ENCODE measurements around the gene TIMP2.
A peak's percentile ranks its signal among the peaks of the same experiment; 100 is the strongest.
"Not testable (repeated sequence)": the region's sequence is repeated elsewhere in the genome, so short reads cannot be mapped to it uniquely, and the experiment has no call there.

Gene TIMP2

DNA sequence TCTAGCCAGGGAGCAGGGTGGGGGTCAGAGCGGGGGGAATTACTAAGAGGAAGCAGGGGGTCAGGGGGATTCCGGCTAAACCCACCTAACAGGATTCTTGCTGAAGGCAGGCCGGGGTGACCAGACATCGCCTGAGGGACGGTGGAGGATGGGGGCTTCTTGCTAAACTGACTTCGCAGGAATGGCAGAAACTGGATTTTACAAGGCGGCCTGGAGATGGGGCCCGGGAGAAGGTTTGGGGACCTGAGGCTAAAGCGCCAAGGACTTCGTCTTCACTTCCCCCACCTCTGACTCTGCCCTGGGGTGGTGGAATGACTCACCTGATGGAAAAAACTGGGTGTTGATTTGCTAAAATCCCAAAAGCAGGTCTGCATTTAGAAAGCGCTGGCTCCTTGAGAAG, 31.1 kb upstream of the TIMP2 start:
- DNase-seq (ENCODE audit: low spot score), result no peak

DNA sequence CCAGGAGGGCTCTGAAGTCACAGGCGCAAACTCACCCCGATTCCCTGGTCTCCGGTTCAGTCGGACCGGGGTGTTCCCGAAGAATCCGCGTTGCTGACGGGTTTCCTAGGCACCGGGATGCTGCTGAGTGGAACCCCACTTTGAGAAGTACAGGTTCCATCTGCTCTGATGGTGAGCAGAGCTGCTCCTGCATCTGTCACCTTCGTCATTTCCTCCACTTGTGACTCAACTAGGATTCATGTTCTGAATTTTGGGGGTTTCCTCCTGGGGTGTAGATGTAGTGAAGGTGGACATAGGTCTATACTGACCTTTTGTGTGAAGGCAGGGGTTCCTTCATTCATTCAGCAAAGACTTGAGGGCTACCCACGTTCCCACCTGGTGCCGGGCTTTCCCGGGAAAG, 29.5 kb upstream of the TIMP2 start:
- DNase-seq (ENCODE audit: low spot score), result peak; percentile 22

GRCh38 chr17:78953356-78954350, 28.5 kb upstream of the TIMP2 start:
- no peak for DNase-seq (ENCODE audit: low spot score)

DNA sequence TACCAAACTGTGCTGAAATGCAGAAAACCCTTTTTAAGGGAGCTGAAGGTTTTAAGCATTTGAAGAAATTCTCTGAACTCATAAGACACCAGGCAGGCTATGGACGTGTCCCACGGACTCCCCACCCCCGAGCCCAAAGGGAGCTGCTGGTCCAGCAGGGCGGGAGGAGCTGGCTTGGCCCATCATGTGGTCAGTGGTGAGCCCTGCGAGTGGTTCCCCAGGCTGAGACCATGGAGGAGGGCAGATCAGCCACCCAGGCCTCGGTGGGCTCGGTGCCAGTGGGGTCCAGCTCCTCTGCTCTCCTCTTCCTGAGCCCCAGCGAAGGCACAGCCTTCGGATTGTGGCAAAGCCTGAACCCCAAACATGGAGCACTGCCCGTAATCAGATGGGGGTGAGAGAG, 27.5 kb upstream of the TIMP2 start:
- no peak for DNase-seq (ENCODE audit: low spot score)

- no peak for DNase-seq (ENCODE audit: low spot score)
These were observed 26.9 kb upstream of the TIMP2 start for GRCh38 chr17:78951967-78952551.

DNA sequence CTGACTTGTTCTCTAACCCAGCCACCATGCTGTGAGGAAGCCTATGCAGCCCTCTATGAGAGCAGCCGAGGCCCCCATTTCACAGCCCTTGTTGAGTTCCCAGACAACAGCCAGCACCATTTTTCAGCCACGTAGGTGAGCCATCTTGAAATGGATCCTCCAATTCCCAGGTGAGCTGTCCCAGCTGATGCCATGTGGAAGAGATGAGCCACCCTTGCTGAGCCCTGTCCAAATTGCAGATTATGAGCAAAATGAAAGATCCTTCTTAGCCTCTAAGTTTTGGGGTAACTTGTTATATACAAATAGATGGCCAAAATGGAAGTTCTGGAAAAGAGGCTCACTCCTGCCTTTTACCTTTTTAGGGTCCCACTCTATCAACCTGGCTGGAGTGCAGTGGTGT, 25.7 kb upstream of the TIMP2 start:
- DNase-seq (ENCODE audit: low spot score), result no peak

DNA sequence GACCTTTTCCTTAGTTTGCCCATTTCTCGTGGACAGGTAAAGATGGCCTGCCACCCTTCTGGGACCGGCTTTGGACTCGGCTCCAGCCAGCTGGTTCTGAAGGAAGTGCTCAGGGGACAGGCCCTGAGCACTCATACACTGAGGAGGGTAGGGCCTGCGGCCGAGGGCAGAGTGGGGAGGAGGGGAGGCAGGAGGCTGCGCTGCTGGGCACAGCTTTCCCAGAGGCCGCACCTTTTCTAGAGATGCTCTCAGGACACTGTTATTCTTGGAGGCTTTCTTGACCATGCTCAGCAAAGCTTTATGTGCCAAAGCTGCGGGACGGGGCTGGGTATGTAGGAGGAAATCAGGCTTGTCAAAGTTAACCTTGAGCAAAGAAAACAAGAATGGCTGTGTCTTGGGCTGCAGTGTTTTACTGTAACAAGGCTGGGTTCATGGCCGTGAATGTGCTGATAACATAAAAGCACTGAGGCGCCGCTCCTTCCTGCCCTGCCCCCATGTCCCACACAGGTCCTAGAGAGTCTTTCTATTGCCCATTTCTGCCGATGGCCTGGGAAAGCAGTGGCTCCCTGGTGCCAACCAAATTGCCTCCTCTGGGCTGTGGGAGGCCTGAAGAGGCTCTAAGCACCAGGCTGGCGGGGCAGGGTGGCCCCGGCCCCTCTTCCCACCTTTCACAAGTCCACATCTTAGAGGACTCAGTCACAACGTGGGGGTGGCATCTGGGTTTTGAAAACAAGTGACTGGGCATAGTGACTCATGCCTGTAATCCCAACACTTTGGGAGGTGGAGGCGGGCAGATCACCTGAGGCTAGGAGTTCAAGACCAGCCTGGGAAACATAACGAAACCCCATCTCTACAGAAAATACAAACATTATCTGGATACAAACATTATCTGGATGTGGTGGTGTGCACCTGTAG, 22.3 kb upstream of the TIMP2 start:
- DNase-seq (ENCODE audit: low spot score), result no peak

DNA sequence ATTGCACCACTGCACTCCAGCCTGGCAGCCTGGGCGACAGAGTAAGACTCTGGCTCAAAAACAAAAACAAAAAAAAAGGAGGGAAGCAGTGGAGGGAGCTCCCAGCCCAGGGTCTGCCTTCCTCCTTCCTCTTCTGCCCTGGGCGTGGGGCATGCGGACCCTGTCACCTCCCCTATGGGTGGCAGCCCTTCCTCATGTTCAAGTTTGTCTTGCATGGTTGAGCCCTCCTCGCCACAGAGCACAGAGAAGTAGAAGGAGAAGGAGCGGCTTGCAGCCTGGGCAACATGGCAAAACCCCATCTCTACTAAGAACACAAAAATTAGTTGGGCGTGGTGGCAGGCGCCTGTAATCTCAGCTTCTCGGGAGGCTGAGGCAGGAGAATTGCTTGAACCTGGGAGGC, 21.4 kb upstream of the TIMP2 start:
- no peak for DNase-seq (ENCODE audit: low spot score)

DNA sequence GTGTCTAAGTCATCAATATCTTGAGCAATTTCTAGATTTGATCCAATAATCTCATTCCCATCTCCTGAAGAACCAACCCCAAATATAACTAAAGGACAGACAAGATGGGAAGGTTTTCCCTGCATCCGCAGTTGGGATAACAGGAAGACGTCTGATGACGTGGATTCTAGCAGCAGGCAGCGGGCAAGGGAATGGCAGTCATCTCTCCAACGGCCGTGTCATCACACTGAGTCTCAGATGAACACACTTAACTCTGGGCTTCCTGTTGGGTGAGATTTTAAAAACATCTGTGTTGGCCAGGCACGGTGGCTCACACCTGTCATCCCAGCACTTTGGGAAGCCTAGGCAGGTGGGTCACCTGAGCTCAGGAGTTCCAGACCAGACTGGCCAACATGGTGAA, 20.9 kb upstream of the TIMP2 start:
- no peak for DNase-seq (ENCODE audit: low spot score)

GRCh38 chr17:78945455-78945854, 20.3 kb upstream of the TIMP2 start:
- DNase-seq (ENCODE audit: low spot score), result not testable (repeated sequence)

DNA sequence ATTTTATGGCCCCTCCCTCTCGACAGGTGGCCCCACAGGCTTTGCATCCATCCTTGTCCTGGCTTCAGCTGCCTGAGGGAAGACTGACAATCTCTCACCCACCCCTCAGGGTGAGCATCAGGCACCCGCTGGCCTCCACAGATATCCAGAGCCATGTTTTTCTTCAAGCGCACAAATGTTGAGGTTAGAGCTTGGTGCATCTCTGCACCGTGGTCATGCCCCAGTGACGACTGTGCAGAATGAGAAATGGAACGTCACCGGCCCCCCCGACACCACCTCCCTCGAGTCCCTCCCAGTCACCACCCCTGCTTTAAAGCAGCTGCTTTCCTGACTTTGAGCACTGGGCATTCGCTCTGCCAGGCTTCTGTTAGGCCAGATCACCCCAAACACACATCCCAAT, 19.8 kb upstream of the TIMP2 start:
- DNase-seq (ENCODE audit: low spot score), result no peak

- no peak for DNase-seq (ENCODE audit: low spot score)
These were observed 18.8 kb upstream of the TIMP2 start for GRCh38 chr17:78944026-78944425.

DNA sequence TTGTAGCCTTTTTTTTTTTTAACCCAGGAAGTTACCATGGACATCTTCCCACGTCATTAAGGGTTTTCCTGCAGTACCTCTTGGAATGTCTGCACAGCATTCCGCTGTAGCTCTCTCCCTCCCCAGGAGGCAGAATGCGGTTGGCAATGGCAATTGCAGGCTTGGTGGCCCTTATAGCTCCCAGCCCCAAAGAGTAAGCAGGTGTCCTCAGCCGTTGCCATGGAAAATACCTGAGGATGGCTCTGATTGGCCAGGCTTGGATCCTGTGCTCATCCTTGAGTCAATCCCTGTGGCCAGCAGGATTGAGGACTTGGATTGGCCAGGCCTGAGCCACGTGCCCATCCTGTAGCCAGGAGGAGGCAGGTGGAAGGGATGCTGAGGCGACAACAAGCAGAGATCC, 15.5 kb upstream of the TIMP2 start:
- DNase-seq (ENCODE audit: low spot score), result no peak

GRCh38 chr17:78940258-78940657, 15.1 kb upstream of the TIMP2 start:
- no peak for DNase-seq (ENCODE audit: low spot score)

GRCh38 chr17:78939615-78940014, 14.4 kb upstream of the TIMP2 start:
- no peak for DNase-seq (ENCODE audit: low spot score)

GRCh38 chr17:78937561-78937960, 12.4 kb upstream of the TIMP2 start:
- no peak for DNase-seq (ENCODE audit: low spot score)

DNA sequence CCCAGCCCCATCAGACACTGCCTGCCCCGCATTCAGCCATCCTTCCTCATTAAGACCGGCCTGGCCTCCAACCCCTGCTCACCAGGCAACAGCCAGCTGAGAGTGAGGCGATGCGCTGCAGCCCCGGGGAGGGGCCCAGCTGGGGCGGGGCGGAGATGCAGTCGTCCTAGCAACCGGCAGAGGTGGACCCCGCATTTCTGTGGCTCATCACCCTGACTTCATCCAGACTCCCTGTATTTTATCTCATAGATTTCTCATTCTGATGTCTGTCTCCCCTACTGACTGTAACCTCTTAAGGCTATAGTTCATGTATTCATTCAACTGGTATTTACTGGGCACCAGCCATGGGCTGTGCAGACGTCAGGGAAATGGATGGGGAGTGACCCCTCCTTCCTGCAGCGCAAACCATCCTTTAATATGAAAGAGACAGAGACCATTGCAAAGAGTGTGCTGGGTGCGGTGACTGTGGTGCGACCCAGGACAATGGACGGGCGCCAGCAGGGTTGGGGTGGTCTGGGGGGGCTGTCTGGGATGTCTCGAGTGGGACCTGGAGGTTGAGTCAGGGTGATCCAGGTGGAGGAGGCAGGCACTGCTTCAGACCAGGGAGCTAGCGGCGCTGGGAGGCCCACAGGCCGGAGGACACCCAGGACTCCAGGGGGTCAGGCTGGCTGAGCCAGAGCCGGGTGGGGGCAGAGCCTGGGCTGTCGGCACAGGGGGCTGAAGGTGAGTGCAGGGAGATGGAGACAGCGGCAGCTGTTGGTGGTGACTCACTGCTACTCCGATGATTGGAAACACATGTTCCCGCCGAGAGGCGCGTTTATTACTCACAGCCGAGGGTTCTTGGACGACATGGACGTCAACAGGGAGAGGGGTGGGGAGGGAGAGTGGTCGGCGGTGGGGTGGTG, 10.5 kb upstream of the TIMP2 start:
- no peak for DNase-seq (ENCODE audit: low spot score)

DNA sequence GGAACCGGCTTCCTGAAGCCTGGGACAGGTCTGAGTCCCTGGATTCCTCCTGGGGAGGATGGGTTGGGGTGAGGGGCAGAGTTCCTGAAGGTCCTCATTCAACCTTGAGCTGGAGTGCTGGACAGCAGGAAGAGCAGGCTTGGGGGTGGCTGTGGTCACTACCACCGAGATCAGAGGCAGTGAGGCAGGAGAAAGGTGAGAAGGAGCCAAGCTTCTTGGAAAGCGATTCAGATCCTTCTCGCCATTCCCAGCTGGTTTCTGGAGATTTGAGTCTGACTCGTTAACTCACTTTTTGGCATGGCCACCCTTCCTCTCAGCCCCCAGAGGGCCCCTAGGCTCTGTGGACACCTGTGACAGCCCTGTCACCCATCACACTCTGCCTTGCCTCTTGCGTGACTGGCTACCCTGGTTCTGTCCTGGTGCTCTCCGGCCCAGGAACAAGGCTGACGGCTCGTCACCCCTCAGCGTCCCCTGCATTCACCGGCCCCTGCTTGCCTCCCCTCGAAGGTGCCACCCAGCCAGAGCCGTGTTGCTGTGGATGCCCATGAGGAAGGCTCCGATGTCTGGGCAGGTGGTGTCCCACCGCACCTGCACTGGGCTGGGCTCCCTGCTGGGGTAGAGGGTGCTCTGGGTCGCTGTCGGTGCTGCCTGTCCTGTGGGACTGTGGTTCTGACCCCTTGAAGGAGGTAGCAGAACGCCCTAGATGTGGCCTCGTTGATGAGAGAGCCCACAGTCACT, 9.7 kb upstream of the TIMP2 start:
- no peak for DNase-seq (ENCODE audit: low spot score)

GRCh38 chr17:78933959-78934568, 8.9 kb upstream of the TIMP2 start:
- DNase-seq (ENCODE audit: low spot score), result no peak

Data from activated CD4-positive, alpha-beta T cell treated with anti-CD3 and anti-CD28 coated beads, Interleukin-2, Interleukin-4, amounts not matched to agents 100 ng/mL and 50 ng/mL, durations not matched to agents 16 hours and 8 hours (primary cell).